SK-N-SH (cell line): Measurements from ENCODE around the gene CEP120. TPM values are rescaled to one million over a fixed set of nuclear protein-coding genes. Genes with fewer than 3 reads are reported as not detected.

Source experiments
- CTCF ChIA-PET: fragments of 300-600, 350-600 bp; formaldehyde crosslinking; extraction: SDS; loops from one replicate; lab custom pipeline; 2021; lab: Yijun Ruan, JAX
- POLR2A ChIA-PET: fragments of 350-600 bp; sonication (Branson Sonifier 250); formaldehyde crosslinking; extraction: SDS; loops from one replicate; lab custom pipeline; 2020; ENCODE audit warnings: antibody characterized with exemption, inconsistent platforms; lab: Yijun Ruan, JAX
- DNase-seq: peaks from one replicate; pipeline ENCODE4 v3.0.0; 2012
- H2AFZ ChIP-seq: fragments of 200-600 bp; sonication (generic); 2 replicates; pipeline ENCODE4 v1.8.1; 2016; ENCODE audit warnings: antibody characterized with exemption, mild to moderate bottlenecking, low read depth
- H3F3A ChIP-seq: fragments of 200-600 bp; sonication (generic); replicated peaks from 2 replicates; pipeline ENCODE3; 2016; ENCODE audit warnings: antibody characterized with exemption, mild to moderate bottlenecking; ENCODE audit not compliant: insufficient read depth
- H3K27ac ChIP-seq, 2 experiments: fragments of 200-500 bp in 1 of 2; fragments of 200-600 bp in 1 of 2; sonication (Bioruptor generic) in 1 of 2; sonication (generic), shearing (Covaris generic) in 1 of 2; 2 replicates each; pipeline versions ENCODE4 v1.5.1 to v1.6.1; 2014 to 2016; ENCODE audit warnings: low read depth in 2 of 2, inconsistent platforms in 1 of 2, low read length in 1 of 2, mild to moderate bottlenecking in 1 of 2, mixed read lengths in 1 of 2
- H3K27me3 ChIP-seq: fragments of 200-600 bp; sonication (generic), shearing (Covaris generic); 2 replicates; pipeline ENCODE4 v1.6.1; 2016; ENCODE audit warnings: mixed run types; ENCODE audit not compliant: insufficient read depth
- H3K36me3 ChIP-seq, 2 experiments: fragments of 200-500 bp in 1 of 2; fragments of 200-600 bp in 1 of 2; sonication (Bioruptor generic) in 1 of 2; sonication (generic) in 1 of 2; replicated peaks in 1 of 2; 2 replicates each; pipeline versions ENCODE3 to v1.5.1; 2014 to 2016; ENCODE audit warnings: low read length in 1 of 2, mild to moderate bottlenecking in 1 of 2; ENCODE audit not compliant: insufficient read depth in 2 of 2, control insufficient read depth in 1 of 2
- H3K4me1 ChIP-seq, 2 experiments: fragments of 200-500 bp in 1 of 2; fragments of 200-600 bp in 1 of 2; sonication (Bioruptor generic) in 1 of 2; sonication (generic), shearing (Covaris generic) in 1 of 2; 2 replicates each; pipeline versions ENCODE4 v1.5.1 to v1.6.1; 2014 to 2016; ENCODE audit warnings: low read depth in 1 of 2, low read length in 1 of 2, mixed run types in 1 of 2; ENCODE audit not compliant: insufficient read depth in 2 of 2, control insufficient read depth in 1 of 2
- H3K4me2 ChIP-seq: fragments of 200-600 bp; sonication (generic), shearing (Covaris generic); 2 replicates; pipeline ENCODE4 v1.6.1; 2017; ENCODE audit warnings: mixed run types
- H3K4me3 ChIP-seq, 2 experiments: fragments of 200-500 bp in 1 of 2; fragments of 200-600 bp in 1 of 2; sonication (Bioruptor generic) in 1 of 2; sonication (generic), shearing (Covaris generic) in 1 of 2; 2 replicates each; pipeline versions ENCODE4 v1.5.1 to v1.8.1; 2014 to 2016; ENCODE audit warnings: low read depth in 2 of 2, inconsistent platforms in 1 of 2, low read length in 1 of 2, mild to moderate bottlenecking in 1 of 2, mixed read lengths in 1 of 2, moderate library complexity in 1 of 2
- H3K79me2 ChIP-seq: fragments of 200-600 bp; sonication (generic); 2 replicates; pipeline ENCODE4 v1.8.1; 2017; ENCODE audit warnings: mild to moderate bottlenecking; ENCODE audit not compliant: insufficient read depth
- H3K9ac ChIP-seq: fragments of 200-600 bp; sonication (generic); 2 replicates; pipeline ENCODE4 v1.6.1; 2017; ENCODE audit warnings: mixed run types
- H3K9me2 ChIP-seq: fragments of 200-600 bp; sonication (generic); 2 replicates; pipeline ENCODE4 v1.6.1; 2017; ENCODE audit warnings: mixed run types
- H3K9me3 ChIP-seq: fragments of 200-600 bp; sonication (generic); 2 replicates; pipeline ENCODE4 v1.6.1; 2017; ENCODE audit warnings: mixed run types, mild to moderate bottlenecking, moderate library complexity
- H4K20me1 ChIP-seq: fragments of 200-600 bp; sonication (generic); 2 replicates; pipeline ENCODE4 v1.6.1; 2017; ENCODE audit warnings: mild to moderate bottlenecking, mixed run types; ENCODE audit not compliant: insufficient read depth
- CHD2 ChIP-seq: fragments of 150-350 bp; IDR thresholded peaks from 2 replicates; pipeline ENCODE4 v1.6.1; 2018; ENCODE audit warnings: low read length; ENCODE audit not compliant: partially characterized antibody
- ELF1 ChIP-seq: IDR thresholded peaks from 2 replicates; pipeline ENCODE4 v1.4.0; 2012
- EZH2phosphoT487 ChIP-seq: fragments of 200-600 bp; sonication (generic); IDR thresholded peaks from 2 replicates; pipeline ENCODE4 v1.6.1; 2017; ENCODE audit warnings: low read depth, mixed run types, mild to moderate bottlenecking, antibody characterized with exemption, moderate library complexity, borderline replicate concordance
- FOSL2 ChIP-seq: IDR thresholded peaks from 2 replicates; pipeline ENCODE4 v1.4.0; 2012; ENCODE audit warnings: low read depth, mild to moderate bottlenecking, moderate library complexity, borderline replicate concordance
- FOXM1 ChIP-seq: IDR thresholded peaks from 2 replicates; pipeline ENCODE4 v1.4.0; 2012; ENCODE audit warnings: low read depth, mild to moderate bottlenecking
- GABPA ChIP-seq: IDR thresholded peaks from 2 replicates; pipeline ENCODE4 v1.4.0; 2012; ENCODE audit warnings: low read depth, mild to moderate bottlenecking
- JUND ChIP-seq: IDR thresholded peaks from 2 replicates; pipeline ENCODE4 v1.4.0; 2012
- MXI1 ChIP-seq: IDR thresholded peaks from 2 replicates; pipeline ENCODE4 v1.6.1; 2012; ENCODE audit warnings: mild to moderate bottlenecking, low read depth, low read length, improper control_type of control experiment
- NFIC ChIP-seq: IDR thresholded peaks from 2 replicates; pipeline ENCODE4 v1.4.0; 2012; ENCODE audit warnings: borderline replicate concordance
- NRF1 ChIP-seq: IDR thresholded peaks from 2 replicates; pipeline ENCODE4 v1.6.1; 2012; ENCODE audit warnings: low read depth, mild to moderate bottlenecking, low read length
- RCOR1 ChIP-seq: fragments of 150-350 bp; IDR thresholded peaks from 2 replicates; pipeline ENCODE4 v1.6.1; 2017; ENCODE audit warnings: antibody characterized with exemption, low read length
- RFX5 ChIP-seq: IDR thresholded peaks from 2 replicates; pipeline ENCODE4 v1.6.1; 2012; ENCODE audit warnings: mild to moderate bottlenecking, improper control_type of control experiment, low read length
- SIN3A ChIP-seq: IDR thresholded peaks from 2 replicates; pipeline ENCODE4 v1.6.1; 2012; ENCODE audit warnings: low read depth, mild to moderate bottlenecking, low read length, moderate library complexity, borderline replicate concordance
- TAF1 ChIP-seq: IDR thresholded peaks from 2 replicates; pipeline ENCODE4 v1.6.1; 2012; ENCODE audit warnings: low read depth, mild to moderate bottlenecking, low read length, moderate library complexity, borderline replicate concordance
- TCF12 ChIP-seq: IDR thresholded peaks from 2 replicates; pipeline ENCODE4 v1.4.0; 2012
- TEAD4 ChIP-seq: IDR thresholded peaks from 2 replicates; pipeline ENCODE4 v1.4.0; 2012; ENCODE audit warnings: mild to moderate bottlenecking, borderline replicate concordance; ENCODE audit not compliant: insufficient read depth
- USF2 ChIP-seq: fragments of 150-350 bp; IDR thresholded peaks from 2 replicates; pipeline ENCODE4 v1.6.1; 2017; ENCODE audit warnings: antibody characterized with exemption, low read length, low read depth, borderline replicate concordance
- YY1 ChIP-seq: IDR thresholded peaks from 2 replicates; pipeline ENCODE4 v1.4.0; 2012; ENCODE audit warnings: low read depth, mild to moderate bottlenecking
- WGBS: methylation state at CpG from one replicate; pipeline ENCODE4 v1.1.6; 2017; ENCODE audit warnings: low lambda C conversion rate; 5-methylcytosine and 5-hydroxymethylcytosine counted together
- polyA plus RNA-seq, 3 experiments: library from polyadenylated mRNA; depleted of rRNA; stranded (reverse); fragments of >200 nt; gene quantifications; 2 replicates each; pipeline ENCODE4 v1.2.3, GENCODE V29; 2012
- TF ChIP-seq, protein P1 (sequence below): fragments of 150-350 bp; IDR thresholded peaks from 2 replicates; pipeline ENCODE4 v1.6.1; 2016; ENCODE audit warnings: mild to moderate bottlenecking, low read depth, low read length
- TF ChIP-seq, protein P2 (sequence below): IDR thresholded peaks from 2 replicates; pipeline ENCODE4 v1.4.0; 2012; ENCODE audit warnings: low read depth
- TF ChIP-seq, protein P3 (sequence below): IDR thresholded peaks from 2 replicates; pipeline ENCODE4 v1.4.0; 2012; ENCODE audit warnings: low read depth, borderline replicate concordance
- TF ChIP-seq, protein P4 (sequence below): IDR thresholded peaks from 2 replicates; pipeline ENCODE4; 2012
- TF ChIP-seq, protein P5 (sequence below): fragments of 200-600 bp; sonication (generic); IDR thresholded peaks from 2 replicates; pipeline ENCODE4 v1.6.1; 2017; ENCODE audit warnings: antibody characterized with exemption, mild to moderate bottlenecking, moderate library complexity

The CEP120 gene
- polyA plus RNA-seq, 1 of the 3 experiments (the other 2 are of a cell fraction), result 5.0 TPM

- CTCF ChIA-PET, result interaction anchor here (1.0 kb wide), 1 partner anchor 11 kb away, joined by 3 read pairs; no protein-coding TSS in a partner anchor
- Histone ChIP-seq H3K4me2 (no peak overlapping the region), H3K36me3 (no peaks in the 10 kb centered on the region), H2AFZ (no peak overlapping the region), H3K9me3 (no peaks in the 10 kb centered on the region), H3K27ac (no peak overlapping the region), H3K79me2 (no peaks in the 10 kb centered on the region), H3K4me3 (no peak overlapping the region), H3K9me2 (no peaks in the 10 kb centered on the region), H4K20me1 (no peaks in the 10 kb centered on the region), H3F3A (no peaks in the 10 kb centered on the region), H3K4me1 (no peaks in the 10 kb centered on the region), H3K9ac (no peak overlapping the region), H3K27me3 (no peaks in the 10 kb centered on the region)
- TF ChIP-seq SIN3A, result no peak
- TF ChIP-seq, protein P1, sequence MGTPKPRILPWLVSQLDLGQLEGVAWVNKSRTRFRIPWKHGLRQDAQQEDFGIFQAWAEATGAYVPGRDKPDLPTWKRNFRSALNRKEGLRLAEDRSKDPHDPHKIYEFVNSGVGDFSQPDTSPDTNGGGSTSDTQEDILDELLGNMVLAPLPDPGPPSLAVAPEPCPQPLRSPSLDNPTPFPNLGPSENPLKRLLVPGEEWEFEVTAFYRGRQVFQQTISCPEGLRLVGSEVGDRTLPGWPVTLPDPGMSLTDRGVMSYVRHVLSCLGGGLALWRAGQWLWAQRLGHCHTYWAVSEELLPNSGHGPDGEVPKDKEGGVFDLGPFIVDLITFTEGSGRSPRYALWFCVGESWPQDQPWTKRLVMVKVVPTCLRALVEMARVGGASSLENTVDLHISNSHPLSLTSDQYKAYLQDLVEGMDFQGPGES, result no peak
- TF ChIP-seq GABPA, result no peak
- no peak for TF ChIP-seq TCF12
- TF ChIP-seq RFX5, result no peak
- no peak for TF ChIP-seq EZH2phosphoT487
- TF ChIP-seq, protein P2, sequence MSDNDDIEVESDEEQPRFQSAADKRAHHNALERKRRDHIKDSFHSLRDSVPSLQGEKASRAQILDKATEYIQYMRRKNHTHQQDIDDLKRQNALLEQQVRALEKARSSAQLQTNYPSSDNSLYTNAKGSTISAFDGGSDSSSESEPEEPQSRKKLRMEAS, result no peak
- TF ChIP-seq CHD2, result no peak
- no peak for TF ChIP-seq YY1
- TF ChIP-seq ELF1, result no peak
- TF ChIP-seq, protein P3, sequence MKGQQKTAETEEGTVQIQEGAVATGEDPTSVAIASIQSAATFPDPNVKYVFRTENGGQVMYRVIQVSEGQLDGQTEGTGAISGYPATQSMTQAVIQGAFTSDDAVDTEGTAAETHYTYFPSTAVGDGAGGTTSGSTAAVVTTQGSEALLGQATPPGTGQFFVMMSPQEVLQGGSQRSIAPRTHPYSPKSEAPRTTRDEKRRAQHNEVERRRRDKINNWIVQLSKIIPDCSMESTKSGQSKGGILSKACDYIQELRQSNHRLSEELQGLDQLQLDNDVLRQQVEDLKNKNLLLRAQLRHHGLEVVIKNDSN, result no peak
- no peak for TF ChIP-seq JUND
- TF ChIP-seq TEAD4, result no peak
- TF ChIP-seq NFIC, result no peak
- POLR2A ChIA-PET, result no interaction called here
- DNase-seq, result no peak
Measured at GRCh38 chr5:123304777-123305316, 118.4 kb downstream of the CEP120 start.

DNA sequence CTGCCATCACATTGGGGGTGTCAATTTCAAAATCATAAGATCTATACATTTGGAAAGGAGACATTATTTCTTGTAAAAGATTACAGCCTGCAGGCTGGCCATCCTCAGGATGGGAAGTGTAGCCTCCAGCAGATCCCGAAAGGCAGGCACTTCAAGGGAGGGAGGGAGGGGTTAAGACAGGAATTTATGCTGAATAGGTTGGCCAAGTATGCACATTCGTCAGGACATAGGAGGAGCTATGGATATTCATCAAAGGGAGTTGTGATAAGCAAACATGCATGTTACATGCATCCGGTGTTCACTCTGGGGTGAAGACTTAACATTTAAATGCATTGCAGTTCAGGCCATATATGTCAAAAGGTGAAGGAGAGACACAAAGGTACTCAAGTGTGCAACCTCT is 119.4 kb downstream of the CEP120 start:
- H4K20me1 ChIP-seq, result no peaks in the 10 kb centered on the region
- H3K79me2 ChIP-seq, result no peaks in the 10 kb centered on the region
- no peaks in the 10 kb centered on the region for H3K36me3 ChIP-seq
- no peak overlapping the region for H3K4me2 ChIP-seq
- ChIA-PET CTCF (no interaction called here), POLR2A (no interaction called here)
- no peak for DNase-seq
- no peaks in the 10 kb centered on the region for H3K9me2 ChIP-seq
- H3K27me3 ChIP-seq, result no peaks in the 10 kb centered on the region
- no peak overlapping the region for H3K27ac ChIP-seq
- no peaks in the 10 kb centered on the region for H3K4me1 ChIP-seq
- no peak overlapping the region for H2AFZ ChIP-seq
- no peaks in the 10 kb centered on the region for H3K9me3 ChIP-seq
- H3K4me3 ChIP-seq, result no peak overlapping the region
- H3F3A ChIP-seq, result no peaks in the 10 kb centered on the region
- WGBS, result 65% methylated on average over 3 of the region's 3 CpGs
- no peak overlapping the region for H3K9ac ChIP-seq
- TF ChIP-seq, protein P4, sequence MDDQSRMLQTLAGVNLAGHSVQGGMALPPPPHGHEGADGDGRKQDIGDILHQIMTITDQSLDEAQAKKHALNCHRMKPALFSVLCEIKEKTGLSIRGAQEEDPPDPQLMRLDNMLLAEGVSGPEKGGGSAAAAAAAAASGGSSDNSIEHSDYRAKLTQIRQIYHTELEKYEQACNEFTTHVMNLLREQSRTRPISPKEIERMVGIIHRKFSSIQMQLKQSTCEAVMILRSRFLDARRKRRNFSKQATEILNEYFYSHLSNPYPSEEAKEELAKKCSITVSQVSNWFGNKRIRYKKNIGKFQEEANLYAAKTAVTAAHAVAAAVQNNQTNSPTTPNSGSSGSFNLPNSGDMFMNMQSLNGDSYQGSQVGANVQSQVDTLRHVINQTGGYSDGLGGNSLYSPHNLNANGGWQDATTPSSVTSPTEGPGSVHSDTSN, result no peak
- TF ChIP-seq RCOR1, result no peak
- TF ChIP-seq, protein P5, sequence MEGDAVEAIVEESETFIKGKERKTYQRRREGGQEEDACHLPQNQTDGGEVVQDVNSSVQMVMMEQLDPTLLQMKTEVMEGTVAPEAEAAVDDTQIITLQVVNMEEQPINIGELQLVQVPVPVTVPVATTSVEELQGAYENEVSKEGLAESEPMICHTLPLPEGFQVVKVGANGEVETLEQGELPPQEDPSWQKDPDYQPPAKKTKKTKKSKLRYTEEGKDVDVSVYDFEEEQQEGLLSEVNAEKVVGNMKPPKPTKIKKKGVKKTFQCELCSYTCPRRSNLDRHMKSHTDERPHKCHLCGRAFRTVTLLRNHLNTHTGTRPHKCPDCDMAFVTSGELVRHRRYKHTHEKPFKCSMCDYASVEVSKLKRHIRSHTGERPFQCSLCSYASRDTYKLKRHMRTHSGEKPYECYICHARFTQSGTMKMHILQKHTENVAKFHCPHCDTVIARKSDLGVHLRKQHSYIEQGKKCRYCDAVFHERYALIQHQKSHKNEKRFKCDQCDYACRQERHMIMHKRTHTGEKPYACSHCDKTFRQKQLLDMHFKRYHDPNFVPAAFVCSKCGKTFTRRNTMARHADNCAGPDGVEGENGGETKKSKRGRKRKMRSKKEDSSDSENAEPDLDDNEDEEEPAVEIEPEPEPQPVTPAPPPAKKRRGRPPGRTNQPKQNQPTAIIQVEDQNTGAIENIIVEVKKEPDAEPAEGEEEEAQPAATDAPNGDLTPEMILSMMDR, result no peak
- TF ChIP-seq MXI1, result no peak
- TF ChIP-seq USF2, result no peak
- no peak for TF ChIP-seq NRF1
- TF ChIP-seq FOSL2, result no peak
- TF ChIP-seq TEAD4, result no peak
- no peak for TF ChIP-seq TAF1
- TF ChIP-seq FOXM1, result no peak
